IMR-90 (cell line): ENCODE data around the gene SNX7. TPM values are rescaled to one million over a fixed set of nuclear protein-coding genes. Genes with fewer than 3 reads are reported as not detected.

Experiments
- ATAC-seq: fragments of 200-7000 bp; cut with Tn5 transposase; 2 replicates; pipeline ENCODE4 v1.9.1; 2020; ENCODE audit warnings: low read depth, mild to moderate bottlenecking, moderate library complexity
- BruUV-seq: library from RNA; stranded (reverse); fragments of 400-500 nt; replicated peaks from 2 replicates; lab custom pipeline; 2021; lab: Mats Ljungman, UMichigan
- CTCF ChIA-PET: fragments of 300-600 bp; formaldehyde crosslinking; extraction: SDS; loops from one replicate; lab custom pipeline; 2021; ENCODE audit warnings: antibody characterized with exemption; lab: Yijun Ruan, JAX
- POLR2A ChIA-PET: fragments of 300-600 bp; sonication (Branson Sonifier 250); formaldehyde crosslinking; loops from one replicate; lab custom pipeline; 2022; ENCODE audit warnings: antibody characterized with exemption; ENCODE audit not compliant: unreplicated experiment; lab: Charles Lee
- DNase-seq: peaks from one replicate; pipeline ENCODE4 v3.0.0; 2013
- H2AFZ ChIP-seq: replicated peaks from 2 replicates; pipeline ENCODE3; 2013; ENCODE audit warnings: low read length, mild to moderate bottlenecking; ENCODE audit not compliant: poor library complexity
- H2AK5ac ChIP-seq: 2 replicates; pipeline ENCODE4 v1.6.1; 2013; ENCODE audit warnings: low read depth, low read length, inconsistent platforms
- H2AK9ac ChIP-seq: replicated peaks from 2 replicates; pipeline ENCODE3; 2013; ENCODE audit warnings: mild to moderate bottlenecking, low read depth, low read length, moderate library complexity; ENCODE audit not compliant: poor library complexity
- H2BK120ac ChIP-seq: 2 replicates; pipeline ENCODE4 v1.6.1; 2013; ENCODE audit warnings: low read depth, low read length, inconsistent platforms
- H2BK15ac ChIP-seq: 3 replicates; pipeline ENCODE4 v1.6.1; 2013; ENCODE audit warnings: low read depth, low read length, inconsistent platforms
- H2BK20ac ChIP-seq: 2 replicates; pipeline ENCODE4 v1.6.1; 2013; ENCODE audit warnings: low read depth, mild to moderate bottlenecking, inconsistent platforms, low read length, moderate library complexity
- H2BK5ac ChIP-seq: 2 replicates; pipeline ENCODE4 v1.6.1; 2013; ENCODE audit warnings: mild to moderate bottlenecking, low read depth, low read length, inconsistent platforms; ENCODE audit not compliant: poor library complexity, severe bottlenecking
- H3K14ac ChIP-seq: replicated peaks from 2 replicates; pipeline ENCODE4 v1.6.1; 2013; ENCODE audit warnings: low read depth, low read length, inconsistent platforms
- H3K18ac ChIP-seq: 2 replicates; pipeline ENCODE4 v1.6.1; 2013; ENCODE audit warnings: low read depth, low read length, control low read depth
- H3K23ac ChIP-seq: 2 replicates; pipeline ENCODE4 v1.6.1; 2013; ENCODE audit warnings: low read depth, low read length, inconsistent platforms
- H3K27ac ChIP-seq: 2 replicates; pipeline ENCODE4 v1.5.1; 2013; ENCODE audit warnings: mild to moderate bottlenecking, control low read depth, low read length; ENCODE audit not compliant: insufficient read depth
- H3K27me3 ChIP-seq: 2 replicates; pipeline ENCODE4 v1.6.1; 2013; ENCODE audit warnings: low read length; ENCODE audit not compliant: control insufficient read depth, insufficient read depth
- H3K36me3 ChIP-seq: 2 replicates; pipeline ENCODE4 v1.6.1; 2013; ENCODE audit warnings: low read length, mixed read lengths; ENCODE audit not compliant: control insufficient read depth, insufficient read depth
- H3K4ac ChIP-seq: 2 replicates; pipeline ENCODE4 v1.6.1; 2013; ENCODE audit warnings: low read depth, low read length, inconsistent platforms
- H3K4me1 ChIP-seq: 2 replicates; pipeline ENCODE4 v1.6.1; 2013; ENCODE audit warnings: low read length, mixed read lengths; ENCODE audit not compliant: control insufficient read depth, insufficient read depth
- H3K4me2 ChIP-seq: 2 replicates; pipeline ENCODE4 v1.6.1; 2013; ENCODE audit warnings: low read depth, mild to moderate bottlenecking, control low read depth, low read length, moderate library complexity
- H3K4me3 ChIP-seq: 2 replicates; pipeline ENCODE4 v1.5.1; 2013; ENCODE audit warnings: low read depth, mild to moderate bottlenecking, control low read depth, low read length, moderate library complexity; ENCODE audit not compliant: insufficient read depth
- H3K56ac ChIP-seq: 2 replicates; pipeline ENCODE4 v1.6.1; 2013; ENCODE audit warnings: low read length, inconsistent platforms; ENCODE audit not compliant: insufficient read depth; ENCODE audit errors: extremely low read depth
- H3K79me1 ChIP-seq, 2 experiments: 2 replicates each; pipeline ENCODE4 v1.6.1; 2013; ENCODE audit warnings: low read length in 2 of 2, inconsistent platforms in 1 of 2, low read depth in 1 of 2
- H3K9ac ChIP-seq: 2 replicates; pipeline ENCODE4 v1.6.1; 2013; ENCODE audit warnings: low read depth, low read length, control low read depth
- H3K9me1 ChIP-seq: 2 replicates; pipeline ENCODE4 v1.6.1; 2013; ENCODE audit warnings: low read length, inconsistent platforms; ENCODE audit not compliant: insufficient read depth
- H3K9me3 ChIP-seq: 2 replicates; pipeline ENCODE4 v1.6.1; 2013; ENCODE audit warnings: low read length; ENCODE audit not compliant: control insufficient read depth, insufficient read depth
- H4K20me1 ChIP-seq: 2 replicates; pipeline ENCODE4 v1.6.1; 2013; ENCODE audit warnings: low read length, inconsistent platforms; ENCODE audit not compliant: insufficient read depth
- H4K5ac ChIP-seq: 2 replicates; pipeline ENCODE4 v1.6.1; 2013; ENCODE audit warnings: mild to moderate bottlenecking, low read depth, low read length, control low read depth
- H4K8ac ChIP-seq, 2 experiments: 2 replicates each; pipeline ENCODE4 v1.6.1; 2013; ENCODE audit warnings: low read depth in 2 of 2, low read length in 2 of 2, control low read depth in 1 of 2, inconsistent platforms in 1 of 2
- H4K91ac ChIP-seq: 2 replicates; pipeline ENCODE4 v1.6.1; 2013; ENCODE audit warnings: low read depth, low read length, inconsistent platforms; ENCODE audit not compliant: insufficient read depth
- BHLHE40 ChIP-seq: fragments of 150-350 bp; IDR thresholded peaks from 2 replicates; pipeline ENCODE4 v1.6.1; 2016; ENCODE audit warnings: mild to moderate bottlenecking, low read depth, low read length
- CEBPB ChIP-seq: IDR thresholded peaks from 2 replicates; pipeline ENCODE4 v1.6.1; 2012; ENCODE audit warnings: low read depth, low read length, improper control_type of control experiment
- CHD1 ChIP-seq: IDR thresholded peaks from 2 replicates; pipeline ENCODE4 v1.6.1; 2012; ENCODE audit warnings: low read depth, low read length, improper control_type of control experiment
- FOS ChIP-seq: fragments of 150-350 bp; IDR thresholded peaks from 2 replicates; pipeline ENCODE4 v1.6.1; 2016; ENCODE audit warnings: low read depth, low read length
- MAFK ChIP-seq: IDR thresholded peaks from 2 replicates; pipeline ENCODE4 v1.6.1; 2012; ENCODE audit warnings: low read depth, low read length, improper control_type of control experiment
- MAZ ChIP-seq: IDR thresholded peaks from 2 replicates; pipeline ENCODE4 v1.6.1; 2012; ENCODE audit warnings: low read depth, mild to moderate bottlenecking, low read length, improper control_type of control experiment, moderate library complexity, borderline replicate concordance
- MXI1 ChIP-seq: IDR thresholded peaks from 2 replicates; pipeline ENCODE4 v1.6.1; 2012; ENCODE audit warnings: low read depth, mild to moderate bottlenecking, low read length, moderate library complexity, borderline replicate concordance
- POLR2A ChIP-seq: IDR thresholded peaks from 2 replicates; pipeline ENCODE4 v1.6.1; 2012; ENCODE audit warnings: mild to moderate bottlenecking, low read depth, low read length
- RAD21 ChIP-seq: IDR thresholded peaks from 2 replicates; pipeline ENCODE4 v1.6.1; 2012; ENCODE audit warnings: low read length, improper control_type of control experiment
- RCOR1 ChIP-seq: IDR thresholded peaks from 2 replicates; pipeline ENCODE4 v1.6.1; 2012; ENCODE audit warnings: mild to moderate bottlenecking, low read length, improper control_type of control experiment; ENCODE audit not compliant: insufficient replicate concordance
- SMC3 ChIP-seq: fragments of 150-350 bp; IDR thresholded peaks from 2 replicates; pipeline ENCODE4 v1.6.1; 2016; ENCODE audit warnings: low read depth, mild to moderate bottlenecking, antibody characterized with exemption, low read length, moderate library complexity
- WGBS, 2 experiments: methylation state at CpG; one replicate each; pipeline versions ENCODE4 v1.1.5 to v1.1.7; 2013; ENCODE audit warnings: missing lambda C conversion rate in 2 of 2; ENCODE audit not compliant: insufficient read length in 1 of 2; ENCODE audit errors: extremely low coverage in 2 of 2; 5-methylcytosine and 5-hydroxymethylcytosine counted together
- dilution Hi-C: fragments of 300-500 bp; cut with HindIII; formaldehyde crosslinking; loops from one replicate; pipeline ENCODE4 v1.14.3; 2018; ENCODE audit warnings: low sequenced_read_pairs; ENCODE audit not compliant: unreplicated experiment
- in situ Hi-C: fragments of 300-500 bp; cut with MboI; formaldehyde crosslinking; loops from 3 replicates; pipeline ENCODE4 v1.14.3; 2019; ENCODE audit warnings: low sequenced_read_pairs, inconsistent platforms, mixed read lengths
- intact Hi-C: fragments of 100-400 bp; cut with micrococcal nuclease; formaldehyde crosslinking; loops from 2 replicates; pipeline ENCODE4 v1.10.0; 2022
- polyA plus RNA-seq, 3 experiments: library from polyadenylated mRNA; depleted of rRNA; stranded (reverse); fragments of >200 nt; gene quantifications; 2 replicates each; pipeline ENCODE4 v1.2.3, GENCODE V29; 2012; ENCODE audit warnings: low replicate concordance in 1 of 3
- total RNA-seq: library from RNA; depleted of rRNA; stranded (reverse); fragments of >200 nt; gene quantifications from 2 replicates; pipeline ENCODE4 v1.2.3, GENCODE V29; 2012
- TF ChIP-seq, protein P1 (sequence below): fragments of 150-350 bp; IDR thresholded peaks from 2 replicates; pipeline ENCODE4 v1.6.1; 2016; ENCODE audit warnings: low read depth, mild to moderate bottlenecking, low read length, moderate library complexity, borderline replicate concordance

SNX7 gene
- total and polyA plus RNA-seq, 2 of the 4 experiments (the other 2 are of a cell fraction) = 22.5 to 24.4 TPM

DNA sequence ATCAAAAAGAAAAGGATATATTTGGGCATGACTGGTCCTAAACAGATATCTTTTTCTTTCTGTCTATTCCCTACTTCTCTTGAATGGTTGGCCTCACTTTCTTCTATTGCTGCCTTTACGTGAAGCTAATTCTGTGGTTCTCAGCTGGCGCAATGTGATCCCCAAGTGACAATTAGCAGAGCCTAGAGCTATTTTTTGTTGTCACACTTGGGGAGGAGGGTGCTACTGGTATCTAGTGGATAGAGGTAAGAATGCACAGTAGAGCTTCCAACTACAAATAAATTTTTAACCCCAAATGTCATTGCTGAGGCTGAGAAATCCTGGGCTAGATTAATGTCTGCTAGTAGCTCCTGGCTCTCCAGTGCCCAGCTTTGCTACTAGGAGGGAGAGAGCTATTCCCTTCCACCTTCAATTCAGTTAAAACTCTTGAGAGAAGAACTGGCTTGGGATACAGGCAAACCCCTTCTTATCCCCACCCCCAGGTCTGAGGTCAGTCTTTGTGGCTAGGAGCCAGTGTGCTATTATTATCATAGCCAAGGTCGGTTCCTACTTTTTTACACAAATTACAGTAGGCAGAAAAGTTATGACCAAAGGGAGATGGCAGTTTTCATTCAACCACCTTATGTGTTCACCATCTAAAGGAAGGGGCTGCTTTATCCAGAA lies 102.1 kb downstream of the SNX7 start:
- dilution Hi-C loops = no loop called here
- Histone ChIP-seq H3K27ac (no peak overlapping the region), H3K14ac (no peak overlapping the region), H2BK20ac (no peak overlapping the region), H3K4me3 (no peak overlapping the region), H2AK9ac (no peak overlapping the region), H2BK5ac (no peak overlapping the region), H2AFZ (no peak overlapping the region), H3K27me3 (no peaks in the 10 kb centered on the region), H3K9me3 (no peaks in the 10 kb centered on the region), H3K36me3 (peaks cover 1% of the 10 kb centered on the region; the same call in 1 of the 2 replicates), H2AK5ac (no peak overlapping the region), H3K56ac (no peak overlapping the region), H3K4me1 (no peaks in the 10 kb centered on the region), H2BK120ac (no peak overlapping the region), H4K91ac (no peak overlapping the region), H4K8ac (no peak overlapping the region), H3K18ac (no peak overlapping the region), H3K4ac (no peak overlapping the region), H3K9me1 (peaks cover 3% of the 10 kb centered on the region; the same call in 1 of the 2 replicates), H4K20me1 (no peaks in the 10 kb centered on the region), H4K5ac (no peak overlapping the region), H3K23ac (no peak overlapping the region), H3K4me2 (no peak overlapping the region), H2BK15ac (no peak overlapping the region), H3K79me1 (no peaks in the 10 kb centered on the region), H3K9ac (no peak overlapping the region)
- intact Hi-C loops = no loop called here
- no TSS peak for BruUV-seq
- in situ Hi-C loops = no loop called here
- no CpG with 5 or more reads among the region's 3 CpGs for WGBS, 2 experiments
- POLR2A ChIA-PET = interaction anchor here (0.6 kb wide), 1 partner anchor 102 kb away, joined by 3 read pairs; no protein-coding TSS in a partner anchor
- DNase-seq (no peak), ATAC-seq (no peak)
- no peak for TF ChIP-seq CHD1
- TF ChIP-seq MXI1 = no peak
- no peak for TF ChIP-seq MAFK
- TF ChIP-seq SMC3 = no peak
- TF ChIP-seq, protein P1, sequence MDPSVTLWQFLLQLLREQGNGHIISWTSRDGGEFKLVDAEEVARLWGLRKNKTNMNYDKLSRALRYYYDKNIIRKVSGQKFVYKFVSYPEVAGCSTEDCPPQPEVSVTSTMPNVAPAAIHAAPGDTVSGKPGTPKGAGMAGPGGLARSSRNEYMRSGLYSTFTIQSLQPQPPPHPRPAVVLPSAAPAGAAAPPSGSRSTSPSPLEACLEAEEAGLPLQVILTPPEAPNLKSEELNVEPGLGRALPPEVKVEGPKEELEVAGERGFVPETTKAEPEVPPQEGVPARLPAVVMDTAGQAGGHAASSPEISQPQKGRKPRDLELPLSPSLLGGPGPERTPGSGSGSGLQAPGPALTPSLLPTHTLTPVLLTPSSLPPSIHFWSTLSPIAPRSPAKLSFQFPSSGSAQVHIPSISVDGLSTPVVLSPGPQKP = no peak
- no peak for TF ChIP-seq RAD21
- TF ChIP-seq RCOR1 = no peak
- no peak for TF ChIP-seq FOS
- no peak for TF ChIP-seq MAZ
- no peak for TF ChIP-seq POLR2A
- TF ChIP-seq BHLHE40 = no peak
- TF ChIP-seq CEBPB = no peak
- CTCF ChIA-PET = interaction anchor here (0.8 kb wide), 1 partner anchor 14 kb away, joined by 3 read pairs; no protein-coding TSS in a partner anchor
